ENCODE measurements around the gene RAB33B.

Gene RAB33B

GRCh38 chr4:139525414-139525813 lies 71.5 kb downstream of the RAB33B start:
- peaks cover 96% of the 10 kb centered on the region for H3K36me3 ChIP-seq (ENCODE audit: control insufficient read depth, low read length)
- no peaks in the 10 kb centered on the region for H4K20me1 ChIP-seq (ENCODE audit: control insufficient read depth, insufficient read depth, low read depth, low read length)
- no peaks in the 10 kb centered on the region for H3F3A ChIP-seq (ENCODE audit: control insufficient read depth, insufficient read depth)
- H3K79me2 ChIP-seq (ENCODE audit: control insufficient read depth, low read length), result peaks cover 4% of the 10 kb centered on the region
- H3K4me2 ChIP-seq (ENCODE audit: low read length), result no peak overlapping the region
- H3K4me3 ChIP-seq (ENCODE audit: low read length), result no peak overlapping the region
- TF ChIP-seq EZH2phosphoT487 (IDR thresholded peaks at IDR 0.05; ENCODE audit: borderline replicate concordance, low read length), result no peak
- no peak for TF ChIP-seq CTCF (IDR thresholded peaks at IDR 0.05; ENCODE audit: low read depth, low read length, poor library complexity, severe bottlenecking)
- no peaks in the 10 kb centered on the region for H3K27me3 ChIP-seq (ENCODE audit: control insufficient read depth, low read length)
- H3K4me1 ChIP-seq (ENCODE audit: control insufficient read depth, low read length), result no peaks in the 10 kb centered on the region
- H3K27ac ChIP-seq (ENCODE audit: low read depth, low read length), result no peak overlapping the region
- H3K9me3 ChIP-seq (ENCODE audit: control insufficient read depth, insufficient read depth, low read length), result no peaks in the 10 kb centered on the region
- H3K9me2 ChIP-seq (replicated peaks; ENCODE audit: control insufficient read depth, low read length), result no peaks in the 10 kb centered on the region

All from DOHH2 (cell line).